NCI-H1092 treated with DMSO at 0.1 percent for 48 hours (cell line): ENCODE measurements around the gene LRRC26.

ENCODE experiments used
- DNase-seq: peaks from one replicate; lab custom pipeline; 2025; lab: John Stamatoyannopoulos, UW

Gene LRRC26

DNA sequence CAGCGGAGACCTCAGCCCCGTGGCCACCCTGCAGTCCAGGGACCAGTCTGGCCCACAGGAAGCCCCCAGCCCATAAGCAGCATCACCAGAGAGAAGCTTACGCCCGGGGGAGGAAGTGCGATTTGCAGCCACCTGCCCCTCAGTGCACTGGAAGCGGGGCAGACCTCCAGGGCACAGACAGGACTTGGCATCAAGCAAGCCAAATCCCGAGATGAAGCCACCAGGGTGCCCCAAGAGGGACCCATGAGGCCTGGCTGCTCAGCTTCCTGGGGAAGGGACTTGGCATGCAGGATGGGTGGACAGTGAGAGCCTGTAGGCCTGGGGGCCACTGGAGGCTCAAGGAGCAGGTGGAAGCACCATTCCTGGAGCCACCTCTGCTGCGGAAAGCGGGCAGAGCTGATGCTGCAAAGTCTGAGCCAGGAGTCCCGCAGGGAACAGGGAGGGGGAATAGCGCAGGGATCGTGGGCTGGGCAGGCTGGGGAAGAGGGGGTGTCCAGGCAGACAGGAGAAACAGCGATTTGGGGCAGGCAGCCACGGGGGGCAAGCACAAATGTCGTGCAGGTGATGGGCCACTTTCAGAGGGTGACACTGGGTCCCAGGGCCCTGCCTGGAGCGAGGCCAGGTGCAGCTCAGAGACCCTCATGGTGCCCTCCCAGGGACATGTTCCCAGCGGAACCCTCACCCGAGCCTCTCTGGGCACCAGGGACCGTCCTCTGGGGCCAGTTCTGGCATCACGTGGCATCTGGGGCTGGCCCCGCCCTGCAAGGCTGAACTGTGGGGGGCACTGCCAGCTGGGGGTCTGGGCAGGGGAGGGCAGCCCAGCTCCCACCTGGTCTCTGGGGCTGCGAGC lies 3.2 kb downstream of the LRRC26 start:
- DNase-seq: no peak

DNA sequence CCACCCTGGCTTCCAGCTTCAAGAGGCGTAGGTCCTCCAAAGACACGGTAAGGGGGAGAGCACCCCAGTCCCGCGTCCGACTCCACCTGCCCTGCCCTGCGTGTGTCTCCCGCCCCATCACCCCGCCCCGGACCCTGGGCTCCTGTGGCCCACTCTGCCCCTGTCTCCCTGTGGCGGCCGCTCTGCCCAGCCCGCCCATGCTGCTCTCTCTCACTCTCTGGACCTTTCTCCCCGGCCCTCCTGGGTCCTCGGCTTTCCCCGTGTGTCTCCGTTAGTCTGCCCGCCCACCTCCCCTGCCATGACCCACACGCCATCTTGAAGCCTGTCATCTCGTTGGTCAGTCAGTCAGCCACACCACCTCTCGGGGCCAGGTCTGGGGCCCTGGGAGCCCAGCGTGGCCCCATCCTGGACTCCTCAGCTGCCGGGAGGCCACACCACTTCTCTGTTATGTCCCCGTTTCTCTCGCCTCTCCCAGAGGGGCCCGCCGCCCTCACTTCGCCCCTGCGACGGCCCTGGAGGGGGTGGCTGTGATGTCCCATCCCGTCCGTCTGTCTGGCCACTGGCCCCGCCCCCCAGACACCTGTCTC lies 4.5 kb downstream of the LRRC26 start:
- DNase-seq: no peak

GRCh38 chr9:137164370-137165249 lies 5.2 kb downstream of the LRRC26 start:
- DNase-seq: no peak

GRCh38 chr9:137163805-137164204 lies 6.0 kb downstream of the LRRC26 start:
- no peak for DNase-seq

DNA sequence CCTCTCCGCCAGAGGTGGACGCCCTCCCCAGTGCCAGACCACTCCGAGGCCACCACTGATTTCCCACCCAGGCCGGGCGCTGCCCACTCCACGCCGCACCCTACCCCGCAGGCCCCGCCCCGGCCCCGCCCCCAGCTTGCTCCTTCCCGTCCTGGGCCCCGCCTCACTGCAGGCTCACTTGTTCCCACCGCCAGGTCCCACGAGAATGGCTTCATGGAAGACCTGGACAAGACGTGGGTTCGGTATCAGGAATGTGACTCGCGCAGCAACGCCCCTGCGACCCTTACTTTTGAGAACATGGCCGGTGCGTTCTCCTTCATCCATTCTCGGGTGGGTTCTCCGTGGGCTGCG lies 6.5 kb downstream of the LRRC26 start:
- no peak for DNase-seq

DNA sequence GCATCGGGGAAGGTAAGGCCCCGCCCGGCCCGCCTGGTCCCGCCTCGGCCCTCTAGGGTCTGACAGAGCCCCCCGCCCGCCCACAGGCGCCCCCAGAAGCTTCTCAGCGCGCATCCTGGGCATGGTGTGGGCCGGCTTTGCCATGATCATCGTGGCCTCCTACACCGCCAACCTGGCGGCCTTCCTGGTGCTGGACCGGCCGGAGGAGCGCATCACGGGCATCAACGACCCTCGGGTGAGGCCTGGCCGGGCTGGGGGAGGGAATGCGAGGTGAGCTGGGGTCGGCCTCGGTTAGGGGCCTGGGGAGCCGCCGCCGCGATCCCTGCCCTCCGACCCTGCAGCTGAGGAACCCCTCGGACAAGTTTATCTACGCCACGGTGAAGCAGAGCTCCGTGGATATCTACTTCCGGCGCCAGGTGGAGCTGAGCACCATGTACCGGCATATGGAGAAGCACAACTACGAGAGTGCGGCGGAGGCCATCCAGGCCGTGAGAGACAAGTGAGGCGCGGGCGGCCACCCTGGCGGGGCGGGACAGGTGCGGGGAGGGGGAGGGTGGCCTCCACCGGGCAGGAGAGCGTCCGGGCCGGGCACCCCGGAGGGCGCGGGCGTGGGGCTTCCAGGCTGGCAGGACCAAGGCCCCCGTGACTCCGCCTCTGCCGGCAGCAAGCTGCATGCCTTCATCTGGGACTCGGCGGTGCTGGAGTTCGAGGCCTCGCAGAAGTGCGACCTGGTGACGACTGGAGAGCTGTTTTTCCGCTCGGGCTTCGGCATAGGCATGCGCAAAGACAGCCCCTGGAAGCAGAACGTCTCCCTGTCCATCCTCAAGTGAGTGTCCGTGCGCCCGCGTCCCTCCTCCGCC lies 7.1 kb downstream of the LRRC26 start:
- DNase-seq: peak; percentile 10

- DNase-seq: no peak
Observed at GRCh38 chr9:137161558-137162486, 8.0 kb downstream of the LRRC26 start.

DNA sequence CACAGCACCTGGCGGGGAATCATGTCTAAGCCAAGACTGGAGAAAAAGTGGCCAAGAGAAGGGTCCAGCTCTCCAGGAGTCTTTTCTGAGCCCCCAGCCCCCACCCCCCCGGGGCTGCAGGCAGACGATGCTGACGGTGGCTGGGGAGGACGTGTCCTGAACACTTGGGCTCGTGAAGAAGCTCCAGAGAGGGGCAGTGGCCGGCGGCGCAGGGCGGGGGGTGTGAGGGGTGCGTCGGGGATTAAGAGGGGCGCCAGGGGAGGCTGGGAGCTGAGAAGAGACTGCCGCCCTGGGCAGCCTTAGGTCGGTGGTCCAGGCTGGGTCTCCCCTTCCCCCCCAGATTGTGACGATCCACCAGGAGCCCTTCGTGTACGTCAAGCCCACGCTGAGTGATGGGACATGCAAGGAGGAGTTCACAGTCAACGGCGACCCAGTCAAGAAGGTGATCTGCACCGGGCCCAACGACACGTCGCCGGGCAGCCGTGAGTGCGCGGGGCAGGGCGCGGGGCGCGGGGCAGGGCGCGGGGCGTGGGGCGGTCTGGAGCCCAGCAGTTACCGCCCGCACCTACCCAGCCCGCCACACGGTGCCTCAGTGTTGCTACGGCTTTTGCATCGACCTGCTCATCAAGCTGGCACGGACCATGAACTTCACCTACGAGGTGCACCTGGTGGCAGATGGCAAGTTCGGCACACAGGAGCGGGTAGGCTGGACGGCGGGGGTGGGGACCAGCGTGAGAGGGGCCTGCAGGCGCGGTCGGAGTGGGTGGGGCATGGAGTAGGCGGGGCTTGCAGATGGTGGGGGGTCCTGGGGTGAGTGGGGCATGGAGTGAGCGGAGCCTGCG lies 8.9 kb downstream of the LRRC26 start:
- DNase-seq: no peak

- no peak for DNase-seq
Observed at GRCh38 chr9:137160054-137160425, 9.8 kb downstream of the LRRC26 start.

- no peak for DNase-seq
Observed at GRCh38 chr9:137159105-137160053, 10.5 kb downstream of the LRRC26 start.

DNA sequence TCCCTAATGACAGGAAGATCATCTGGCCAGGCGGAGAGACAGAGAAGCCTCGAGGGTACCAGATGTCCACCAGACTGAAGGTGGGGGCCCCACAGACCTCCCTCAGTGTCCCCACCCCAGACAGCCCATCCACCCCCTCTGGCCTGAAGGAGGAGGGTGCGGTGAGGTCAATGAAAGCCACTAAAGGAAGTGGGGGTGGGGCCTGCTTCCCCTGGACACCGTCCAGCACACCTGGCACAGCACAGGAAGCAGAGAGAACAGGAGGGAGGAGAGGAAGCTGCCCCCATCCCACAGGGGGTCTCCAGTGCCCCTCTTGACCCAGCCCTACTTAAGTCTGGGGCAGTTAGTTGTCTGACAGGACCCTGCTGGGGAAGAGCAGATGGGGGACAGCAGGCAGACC lies 11.2 kb downstream of the LRRC26 start:
- DNase-seq: no peak

- no peak for DNase-seq
Observed at GRCh38 chr9:137157618-137158415, 12.0 kb downstream of the LRRC26 start.

GRCh38 chr9:137156567-137157375 lies 13.1 kb downstream of the LRRC26 start:
- no peak for DNase-seq

DNA sequence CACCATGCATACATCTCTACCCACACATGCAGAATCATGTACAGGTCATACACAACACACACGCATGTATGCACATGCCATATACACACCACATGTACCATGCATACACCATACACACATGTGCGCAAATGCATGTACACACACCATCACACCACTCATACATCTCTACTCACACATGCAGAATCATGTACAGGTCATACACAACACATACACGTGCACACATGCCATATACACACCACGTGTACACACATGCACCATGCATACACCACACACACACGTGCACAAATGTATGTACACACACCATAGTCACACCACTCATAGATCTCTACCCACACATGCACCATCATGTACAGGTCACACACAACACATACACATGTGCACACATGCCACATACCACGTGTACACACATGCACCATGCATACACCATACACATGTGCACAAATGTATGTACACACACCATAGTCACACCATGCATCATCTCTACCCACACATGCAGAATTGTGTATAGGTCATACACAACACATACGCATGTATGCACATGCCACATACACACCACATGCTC lies 16.9 kb downstream of the LRRC26 start:
- DNase-seq: no peak

DNA sequence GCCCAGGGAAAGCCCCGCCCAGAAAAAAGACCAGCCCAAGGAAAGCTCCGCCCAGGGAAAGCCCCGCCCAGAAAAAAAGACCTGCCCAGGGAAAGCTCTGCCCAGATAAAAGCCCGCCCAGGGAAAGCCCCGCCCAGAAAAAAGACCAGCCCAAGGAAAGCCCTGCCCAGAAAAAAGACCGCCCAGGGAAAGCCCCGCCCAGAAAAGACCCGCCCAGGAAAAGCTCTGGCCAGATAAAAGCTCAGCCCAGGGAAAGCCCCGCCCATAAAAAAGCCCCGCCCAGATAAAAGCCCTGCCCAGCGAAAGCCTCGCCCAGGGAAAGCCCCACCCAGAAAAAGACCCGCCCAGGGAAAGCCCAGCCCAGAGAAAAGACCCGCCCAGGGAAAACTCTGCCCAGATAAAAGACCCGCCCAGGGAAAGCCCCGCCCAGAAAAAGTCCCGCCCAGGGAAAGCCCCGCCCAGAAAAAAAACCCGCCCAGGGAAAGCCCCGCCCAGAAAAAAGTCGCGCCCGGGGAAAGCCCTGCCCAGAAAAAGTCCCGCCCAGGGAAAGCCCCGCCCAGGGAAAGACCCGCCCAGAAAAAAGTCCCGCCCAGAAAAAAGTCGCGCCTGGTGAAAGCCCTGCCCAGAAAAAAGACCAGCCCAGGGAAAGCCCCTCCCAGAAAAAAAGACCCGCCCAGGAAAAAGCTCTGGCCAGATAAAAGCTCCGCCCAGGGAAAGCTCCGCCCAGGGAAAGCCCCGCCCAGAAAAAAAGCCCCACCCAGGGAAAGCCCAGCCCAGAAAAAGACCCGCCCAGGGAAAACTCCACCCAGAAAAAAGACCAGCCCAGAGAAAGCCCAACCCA lies 19.0 kb downstream of the LRRC26 start:
- DNase-seq: no peak
